Parietal lobe (tissue), 1 donor: ENCODE measurements around the gene MN1. TPM values are rescaled to one million over a fixed set of nuclear protein-coding genes. Genes with fewer than 3 reads are reported as not detected.

Experiments
- total RNA-seq: library from RNA; depleted of rRNA; stranded (reverse); fragments of >200 nt; gene quantifications from one replicate; pipeline ENCODE4 v1.2.3, GENCODE V29; 2014

Gene MN1
- total RNA-seq = 64.2 TPM

DNA sequence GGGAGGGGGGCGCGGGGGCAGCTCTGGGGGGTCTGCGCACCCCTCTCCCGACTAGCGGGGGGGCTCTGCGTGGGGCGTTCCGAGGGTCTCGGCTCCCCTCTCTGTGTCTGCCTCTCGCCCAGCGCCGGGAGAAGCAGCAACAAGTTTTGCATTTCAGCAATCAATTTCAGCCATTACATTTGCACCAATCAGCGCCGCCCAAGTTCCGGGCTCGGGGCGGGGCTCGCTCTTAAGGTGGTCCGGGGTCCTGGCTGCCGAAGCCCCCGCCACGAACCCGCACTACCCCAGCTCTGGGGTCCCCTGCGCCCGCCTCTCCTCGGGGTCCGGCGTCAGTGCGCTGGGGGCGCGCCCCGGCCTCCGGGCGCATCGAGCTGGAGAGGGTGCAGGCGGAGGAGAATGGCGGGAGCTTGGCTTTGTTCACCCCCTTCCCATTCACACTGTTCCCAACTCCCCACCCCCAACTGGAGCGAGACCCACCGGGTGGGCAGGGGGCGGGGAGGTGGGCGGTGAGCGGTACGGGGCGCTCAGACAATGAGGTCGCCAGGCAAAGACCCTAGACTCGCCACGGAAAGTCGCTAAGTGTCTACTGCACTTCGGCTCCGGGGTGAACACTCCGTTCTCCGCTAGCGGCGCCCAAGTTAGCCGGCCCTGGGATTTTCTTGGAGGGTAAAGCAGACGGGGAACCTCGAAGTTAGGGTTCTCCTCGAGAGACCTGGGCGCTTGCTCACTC lies at the start of gene MN1:
Gene MN1 (minus strand): TSS at position 141 of the 730 bp plus-strand sequence. CDS start 1,213 bp downstream, outside the sequence.

Other genes with a start within 250 kb of the MN1 start
- gene PITPNB, start 117.5 kb upstream of the MN1 start, total RNA-seq = 58.8 TPM